Upper lobe of left lung (tissue), 6 donors: ENCODE data around the gene SLC25A47. TPM values are rescaled to one million over a fixed set of nuclear protein-coding genes. Genes with fewer than 3 reads are reported as not detected.

Experiments
- ATAC-seq, 2 donors: fragments of 200-7000 bp; cut with Tn5 transposase; one replicate each; pipeline ENCODE4 v1.9.1; 2022; ENCODE audit warnings: mild to moderate bottlenecking in 2 of 2, moderate library complexity in 2 of 2; ENCODE audit not compliant: low FRiP score in 2 of 2
- DNase-seq, 2 donors: peaks; one replicate each; pipeline ENCODE4 v3.0.0-alpha.2; 2019 to 2020
- H3K27ac ChIP-seq, 4 donors: fragments of 200-600 bp; sonication (generic); one replicate each; pipeline ENCODE4 v1.5.1; 2016 to 2019
- H3K27me3 ChIP-seq, 4 donors: fragments of 200-600 bp; sonication (generic); one replicate each; pipeline ENCODE4 v1.5.1; 2017 to 2019
- H3K36me3 ChIP-seq, 4 donors: fragments of 200-600 bp; sonication (generic); one replicate each; pipeline ENCODE4 v1.5.1; 2016 to 2019
- H3K4me1 ChIP-seq, 4 donors: fragments of 200-600 bp; sonication (generic); one replicate each; pipeline ENCODE4 v1.5.1; 2018 to 2019
- H3K4me3 ChIP-seq, 4 donors: fragments of 200-600 bp; sonication (generic); one replicate each; pipeline ENCODE4 v1.5.1; 2017 to 2019; ENCODE audit warnings: mild to moderate bottlenecking in 2 of 4, moderate library complexity in 1 of 4
- H3K9me3 ChIP-seq, 4 donors: fragments of 200-600 bp; sonication (generic); one replicate each; pipeline ENCODE4 v1.5.1; 2018 to 2019
- CTCF ChIP-seq, 6 experiments: fragments of 450-650 bp in 4 of 6; fragments of 200-600 bp in 2 of 6; sonication (generic) in 2 of 6; IDR thresholded peaks; one replicate each; pipeline ENCODE4 v1.5.1; 2016 to 2019; ENCODE audit warnings: antibody characterized with exemption in 6 of 6
- EP300 ChIP-seq, 4 donors: sonication (generic); formaldehyde crosslinking; IDR thresholded peaks; one replicate each; pipeline ENCODE4 v1.5.1; 2017; ENCODE audit warnings: antibody characterized with exemption in 4 of 4, control low read depth in 2 of 4
- POLR2A ChIP-seq, 4 donors: fragments of 450-650 bp; IDR thresholded peaks; one replicate each; pipeline ENCODE4 v1.5.1; 2016 to 2017; ENCODE audit warnings: antibody characterized with exemption in 4 of 4, mild to moderate bottlenecking in 2 of 4
- POLR2AphosphoS5 ChIP-seq, 2 donors: sonication (generic); formaldehyde crosslinking; IDR thresholded peaks; one replicate each; pipeline ENCODE4 v1.5.1; 2017; ENCODE audit warnings: antibody characterized with exemption in 2 of 2
- WGBS, 2 donors: methylation state at CpG; one replicate each; pipeline ENCODE4 v1.1.5; 2017 to 2018; 5-methylcytosine and 5-hydroxymethylcytosine counted together
- total RNA-seq, 6 donors: library from RNA; depleted of rRNA in 4 of 6; stranded (reverse); fragments of >200 nt in 4 of 6; gene quantifications; one replicate each; pipeline versions ENCODE4 v1.1.0 to v1.2.1, GENCODE V29; 2016 to 2021
- donor health status: DM: no; HTN: no; CAD: no; lungs with moderate emphysema.
- donor health status: DM: no; HTN: yes; CAD: no; lungs with severe emphysema.

SLC25A47 gene
- total RNA-seq, 6 donors from 2014 or later: not detected

- ATAC-seq (no peak), DNase-seq (peak; percentile 9 to 48)
- Histone ChIP-seq H3K36me3 (peaks cover 7 to 88% (median 69%) of the 10 kb centered on the region in 4 donors), H3K4me1 (peaks cover 14 to 19% (median 16%) of the 10 kb centered on the region in 4 donors), H3K27me3 (no peaks in the 10 kb centered on the region), H3K9me3 (no peaks in the 10 kb centered on the region), H3K27ac (no peak overlapping the region), H3K4me3 (no peak overlapping the region)
- WGBS, 2 donors: 86 to 91% methylated on average over 14 to 17 of the region's 18 CpGs
- TF ChIP-seq EP300 (IDR thresholded peaks at IDR 0.05): no peak
- TF ChIP-seq POLR2A (IDR thresholded peaks at IDR 0.05): no peak
- TF ChIP-seq POLR2AphosphoS5 (IDR thresholded peaks at IDR 0.05): no peak
- TF ChIP-seq CTCF (IDR thresholded peaks at IDR 0.05): no peak
Measured at GRCh38 chr14:100336618-100337530, 13.7 kb downstream of the SLC25A47 start.

DNA sequence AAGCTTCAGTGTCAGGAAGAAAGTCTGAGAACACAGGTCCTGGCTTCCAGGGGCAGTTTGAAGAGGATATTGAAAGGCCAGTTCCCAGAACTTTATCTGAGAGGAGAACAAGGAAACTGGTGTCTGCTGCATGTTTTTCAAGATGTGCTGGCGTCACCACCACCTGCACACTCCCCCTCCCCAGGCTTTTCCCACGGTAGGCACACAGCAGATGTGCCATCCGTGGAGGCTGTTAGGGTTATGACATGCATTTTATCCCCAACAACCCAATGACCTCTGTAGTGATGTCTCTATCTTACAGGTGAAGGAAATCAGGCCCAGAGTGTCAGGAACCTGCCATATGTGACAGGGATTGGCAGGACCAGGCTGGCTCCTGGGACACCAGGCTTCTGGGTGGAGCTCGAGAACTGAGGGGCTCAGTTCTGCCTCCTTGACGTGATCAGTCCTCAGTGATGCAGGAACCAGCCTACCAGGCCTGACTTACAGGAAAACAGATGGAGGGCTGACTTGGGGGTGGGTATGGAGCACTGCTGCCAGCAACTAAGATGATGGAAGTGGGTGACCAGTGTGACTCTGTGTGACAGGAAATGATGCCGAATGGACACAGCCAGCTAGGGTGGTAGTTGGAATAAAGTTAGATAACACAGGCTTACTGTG is 16.8 kb downstream of the SLC25A47 start:
- H3K36me3 ChIP-seq: peaks cover 7 to 84% (median 58%) of the 10 kb centered on the region in 4 donors
- ATAC-seq (no peak), DNase-seq (peak in 1 of 2 donors; percentile 19)
- H3K4me1 ChIP-seq: peaks cover 20 to 31% (median 24%) of the 10 kb centered on the region in 4 donors
- peak overlapping the region in 3 of 4 donors; percentile 77 to 82 (median 81) for H3K27ac ChIP-seq
- TF ChIP-seq POLR2A (IDR thresholded peaks at IDR 0.05) (no peak), POLR2AphosphoS5 (IDR thresholded peaks at IDR 0.05) (no peak), EP300 (IDR thresholded peaks at IDR 0.05) (no peak), CTCF (IDR thresholded peaks at IDR 0.05) (no peak)
- no peak overlapping the region for H3K4me3 ChIP-seq
- 78 to 84% methylated on average over 5 to 6 of the region's 6 CpGs for WGBS, 2 donors
- H3K9me3 ChIP-seq: no peaks in the 10 kb centered on the region
- no peaks in the 10 kb centered on the region for H3K27me3 ChIP-seq

- Histone ChIP-seq H3K27ac (peak overlapping the region; percentile 72 to 82 (median 79)), H3K4me1 (peaks cover 20 to 31% (median 24%) of the 10 kb centered on the region in 4 donors), H3K36me3 (peaks cover 7 to 80% (median 53%) of the 10 kb centered on the region in 4 donors), H3K4me3 (no peak overlapping the region), H3K9me3 (no peaks in the 10 kb centered on the region), H3K27me3 (no peaks in the 10 kb centered on the region)
- no peak for TF ChIP-seq EP300 (IDR thresholded peaks at IDR 0.05)
- TF ChIP-seq POLR2AphosphoS5 (IDR thresholded peaks at IDR 0.05): no peak
- no peak for TF ChIP-seq POLR2A (IDR thresholded peaks at IDR 0.05)
- TF ChIP-seq CTCF (IDR thresholded peaks at IDR 0.05): no peak
- DNase-seq: peak in 1 of 2 donors; percentile 1
- 71 to 81% methylated on average over 5 to 6 of the region's 6 CpGs for WGBS, 2 donors
- ATAC-seq: no peak
Measured at GRCh38 chr14:100340423-100340813, 17.3 kb downstream of the SLC25A47 start.

DNA sequence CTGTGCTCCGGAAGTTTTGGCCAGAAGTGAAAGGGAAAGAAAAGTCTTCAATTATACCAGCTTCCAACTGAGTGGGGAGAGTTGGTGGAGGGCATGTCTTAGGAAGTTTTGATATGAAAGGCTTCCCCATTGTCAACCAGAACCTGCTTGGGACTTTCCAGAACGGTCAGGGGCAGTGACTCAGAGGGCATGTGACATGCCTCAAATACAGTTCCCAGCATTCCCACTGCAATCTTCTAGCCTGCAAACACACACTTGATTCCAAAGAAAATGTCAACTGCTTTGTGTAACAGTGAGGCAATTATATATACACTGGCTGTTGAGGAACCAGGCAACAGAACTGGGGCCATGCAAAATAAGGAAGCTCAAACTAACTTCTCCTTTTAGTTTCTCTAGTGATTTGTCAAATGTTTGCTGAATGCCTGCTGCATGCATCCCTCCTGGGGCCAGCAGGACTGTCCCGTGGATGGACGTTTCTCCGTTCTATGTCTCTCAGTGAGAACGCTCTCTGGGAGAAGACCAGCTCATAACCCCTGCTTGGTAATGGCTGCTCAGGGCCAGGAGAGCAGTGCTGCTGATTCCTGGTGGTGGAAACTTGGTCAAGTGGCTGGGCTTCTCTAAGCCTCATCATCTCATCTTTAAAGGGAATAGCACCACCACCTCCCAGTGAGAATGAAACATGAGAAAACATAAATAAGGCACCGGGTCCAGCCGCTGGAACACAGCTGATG is 18.3 kb downstream of the SLC25A47 start:
- peak; percentile 73 to 76 for TF ChIP-seq POLR2AphosphoS5 (IDR thresholded peaks at IDR 0.05)
- no peak for TF ChIP-seq CTCF (IDR thresholded peaks at IDR 0.05)
- peak in 1 of 4 donors; percentile 26 for TF ChIP-seq POLR2A (IDR thresholded peaks at IDR 0.05)
- peak in 2 of 4 donors; percentile 44 to 91 for TF ChIP-seq EP300 (IDR thresholded peaks at IDR 0.05)
- DNase-seq (peak in 1 of 2 donors; percentile 77), ATAC-seq (peak; percentile 85 to 89)
- Histone ChIP-seq H3K4me3 (no peak overlapping the region), H3K27me3 (no peaks in the 10 kb centered on the region), H3K9me3 (no peaks in the 10 kb centered on the region), H3K4me1 (peaks cover 20 to 31% (median 24%) of the 10 kb centered on the region in 4 donors), H3K27ac (peak overlapping the region; percentile 72 to 82 (median 79)), H3K36me3 (peaks cover 7 to 80% (median 54%) of the 10 kb centered on the region in 4 donors)
- whole genome bisulfite sequencing, 2 donors: 43 to 47% methylated on average over 8 of the region's 8 CpGs
